GM10266 (cell line): ENCODE measurements around the gene FGF12.

Experiments used
- DNase-seq: peaks from one replicate; pipeline ENCODE4 v3.0.0; 2012; ENCODE audit errors: extremely low spot score
- CTCF ChIP-seq: IDR thresholded peaks from 2 replicates; pipeline ENCODE4 v1.5.1; 2012; ENCODE audit warnings: mild to moderate bottlenecking, low read depth; ENCODE audit not compliant: control insufficient read depth, insufficient read depth; ENCODE audit errors: missing control alignments

FGF12 gene

GRCh38 chr3:192351441-192351840 lies 375.9 kb downstream of the FGF12 start:
- no peak for TF ChIP-seq CTCF
- DNase-seq = no peak

- TF ChIP-seq CTCF = no peak
- no peak for DNase-seq
Observed at GRCh38 chr3:192340031-192340430, 387.3 kb downstream of the FGF12 start.

GRCh38 chr3:192339214-192339613 lies 388.1 kb downstream of the FGF12 start:
- DNase-seq = no peak

GRCh38 chr3:192336286-192336685 lies 391.1 kb downstream of the FGF12 start:
- DNase-seq = no peak
- no peak for TF ChIP-seq CTCF

More at GRCh38 chr3:192339214-192339613, 388.1 kb downstream of the FGF12 start:
- TF ChIP-seq CTCF = no peak

- no peak for TF ChIP-seq CTCF
- DNase-seq = no peak
Observed at GRCh38 chr3:192332386-192333291, 394.7 kb downstream of the FGF12 start.

GRCh38 chr3:192331749-192332385 lies 395.5 kb downstream of the FGF12 start:
- DNase-seq = no peak
- no peak for TF ChIP-seq CTCF

- TF ChIP-seq CTCF = no peak
Observed at GRCh38 chr3:192326656-192327055, 400.7 kb downstream of the FGF12 start.

More at GRCh38 chr3:192326656-192327055, 400.7 kb downstream of the FGF12 start:
- DNase-seq = no peak
